IMR-90 (cell line): ENCODE measurements around the gene SLC17A6. TPM values are rescaled to one million over a fixed set of nuclear protein-coding genes. Genes with fewer than 3 reads are reported as not detected.

ENCODE experiments used
- ATAC-seq: fragments of 200-7000 bp; cut with Tn5 transposase; 2 replicates; pipeline ENCODE4 v1.9.1; 2020; ENCODE audit warnings: low read depth, mild to moderate bottlenecking, moderate library complexity
- BruUV-seq: library from RNA; stranded (reverse); fragments of 400-500 nt; replicated peaks from 2 replicates; lab custom pipeline; 2021; lab: Mats Ljungman, UMichigan
- CTCF ChIA-PET: fragments of 300-600 bp; formaldehyde crosslinking; extraction: SDS; loops from one replicate; lab custom pipeline; 2021; ENCODE audit warnings: antibody characterized with exemption; lab: Yijun Ruan, JAX
- POLR2A ChIA-PET: fragments of 300-600 bp; sonication (Branson Sonifier 250); formaldehyde crosslinking; loops from one replicate; lab custom pipeline; 2022; ENCODE audit warnings: antibody characterized with exemption; ENCODE audit not compliant: unreplicated experiment; lab: Charles Lee
- DNase-seq: peaks from one replicate; pipeline ENCODE4 v3.0.0; 2013
- H2AFZ ChIP-seq: replicated peaks from 2 replicates; pipeline ENCODE3; 2013; ENCODE audit warnings: low read length, mild to moderate bottlenecking; ENCODE audit not compliant: poor library complexity
- H2AK5ac ChIP-seq: 2 replicates; pipeline ENCODE4 v1.6.1; 2013; ENCODE audit warnings: low read depth, low read length, inconsistent platforms
- H2AK9ac ChIP-seq: replicated peaks from 2 replicates; pipeline ENCODE3; 2013; ENCODE audit warnings: mild to moderate bottlenecking, low read depth, low read length, moderate library complexity; ENCODE audit not compliant: poor library complexity
- H2BK120ac ChIP-seq: 2 replicates; pipeline ENCODE4 v1.6.1; 2013; ENCODE audit warnings: low read depth, low read length, inconsistent platforms
- H2BK15ac ChIP-seq: 3 replicates; pipeline ENCODE4 v1.6.1; 2013; ENCODE audit warnings: low read depth, low read length, inconsistent platforms
- H2BK20ac ChIP-seq: 2 replicates; pipeline ENCODE4 v1.6.1; 2013; ENCODE audit warnings: low read depth, mild to moderate bottlenecking, inconsistent platforms, low read length, moderate library complexity
- H2BK5ac ChIP-seq: 2 replicates; pipeline ENCODE4 v1.6.1; 2013; ENCODE audit warnings: mild to moderate bottlenecking, low read depth, low read length, inconsistent platforms; ENCODE audit not compliant: poor library complexity, severe bottlenecking
- H3K14ac ChIP-seq: replicated peaks from 2 replicates; pipeline ENCODE4 v1.6.1; 2013; ENCODE audit warnings: low read depth, low read length, inconsistent platforms
- H3K18ac ChIP-seq: 2 replicates; pipeline ENCODE4 v1.6.1; 2013; ENCODE audit warnings: low read depth, low read length, control low read depth
- H3K23ac ChIP-seq: 2 replicates; pipeline ENCODE4 v1.6.1; 2013; ENCODE audit warnings: low read depth, low read length, inconsistent platforms
- H3K27ac ChIP-seq: 2 replicates; pipeline ENCODE4 v1.5.1; 2013; ENCODE audit warnings: mild to moderate bottlenecking, control low read depth, low read length; ENCODE audit not compliant: insufficient read depth
- H3K27me3 ChIP-seq: 2 replicates; pipeline ENCODE4 v1.6.1; 2013; ENCODE audit warnings: low read length; ENCODE audit not compliant: control insufficient read depth, insufficient read depth
- H3K36me3 ChIP-seq: 2 replicates; pipeline ENCODE4 v1.6.1; 2013; ENCODE audit warnings: low read length, mixed read lengths; ENCODE audit not compliant: control insufficient read depth, insufficient read depth
- H3K4ac ChIP-seq: 2 replicates; pipeline ENCODE4 v1.6.1; 2013; ENCODE audit warnings: low read depth, low read length, inconsistent platforms
- H3K4me1 ChIP-seq: 2 replicates; pipeline ENCODE4 v1.6.1; 2013; ENCODE audit warnings: low read length, mixed read lengths; ENCODE audit not compliant: control insufficient read depth, insufficient read depth
- H3K4me2 ChIP-seq: 2 replicates; pipeline ENCODE4 v1.6.1; 2013; ENCODE audit warnings: low read depth, mild to moderate bottlenecking, control low read depth, low read length, moderate library complexity
- H3K4me3 ChIP-seq: 2 replicates; pipeline ENCODE4 v1.5.1; 2013; ENCODE audit warnings: low read depth, mild to moderate bottlenecking, control low read depth, low read length, moderate library complexity; ENCODE audit not compliant: insufficient read depth
- H3K56ac ChIP-seq: 2 replicates; pipeline ENCODE4 v1.6.1; 2013; ENCODE audit warnings: low read length, inconsistent platforms; ENCODE audit not compliant: insufficient read depth; ENCODE audit errors: extremely low read depth
- H3K79me1 ChIP-seq, 2 experiments: 2 replicates each; pipeline ENCODE4 v1.6.1; 2013; ENCODE audit warnings: low read length in 2 of 2, inconsistent platforms in 1 of 2, low read depth in 1 of 2
- H3K9ac ChIP-seq: 2 replicates; pipeline ENCODE4 v1.6.1; 2013; ENCODE audit warnings: low read depth, low read length, control low read depth
- H3K9me1 ChIP-seq: 2 replicates; pipeline ENCODE4 v1.6.1; 2013; ENCODE audit warnings: low read length, inconsistent platforms; ENCODE audit not compliant: insufficient read depth
- H3K9me3 ChIP-seq: 2 replicates; pipeline ENCODE4 v1.6.1; 2013; ENCODE audit warnings: low read length; ENCODE audit not compliant: control insufficient read depth, insufficient read depth
- H4K20me1 ChIP-seq: 2 replicates; pipeline ENCODE4 v1.6.1; 2013; ENCODE audit warnings: low read length, inconsistent platforms; ENCODE audit not compliant: insufficient read depth
- H4K5ac ChIP-seq: 2 replicates; pipeline ENCODE4 v1.6.1; 2013; ENCODE audit warnings: mild to moderate bottlenecking, low read depth, low read length, control low read depth
- H4K8ac ChIP-seq, 2 experiments: 2 replicates each; pipeline ENCODE4 v1.6.1; 2013; ENCODE audit warnings: low read depth in 2 of 2, low read length in 2 of 2, control low read depth in 1 of 2, inconsistent platforms in 1 of 2
- H4K91ac ChIP-seq: 2 replicates; pipeline ENCODE4 v1.6.1; 2013; ENCODE audit warnings: low read depth, low read length, inconsistent platforms; ENCODE audit not compliant: insufficient read depth
- BHLHE40 ChIP-seq: fragments of 150-350 bp; IDR thresholded peaks from 2 replicates; pipeline ENCODE4 v1.6.1; 2016; ENCODE audit warnings: mild to moderate bottlenecking, low read depth, low read length
- CEBPB ChIP-seq: IDR thresholded peaks from 2 replicates; pipeline ENCODE4 v1.6.1; 2012; ENCODE audit warnings: low read depth, low read length, improper control_type of control experiment
- CHD1 ChIP-seq: IDR thresholded peaks from 2 replicates; pipeline ENCODE4 v1.6.1; 2012; ENCODE audit warnings: low read depth, low read length, improper control_type of control experiment
- CTCF ChIP-seq: conservative IDR thresholded peaks from 2 replicates; pipeline ENCODE4 v1.5.1; 2012; ENCODE audit warnings: mild to moderate bottlenecking, low read depth, low read length, improper control_type of control experiment
- ELK1 ChIP-seq: fragments of 150-350 bp; IDR thresholded peaks from 2 replicates; pipeline ENCODE4 v1.6.1; 2016; ENCODE audit warnings: low read depth, mild to moderate bottlenecking, low read length, moderate library complexity, borderline replicate concordance
- FOS ChIP-seq: fragments of 150-350 bp; IDR thresholded peaks from 2 replicates; pipeline ENCODE4 v1.6.1; 2016; ENCODE audit warnings: low read depth, low read length
- MAFK ChIP-seq: IDR thresholded peaks from 2 replicates; pipeline ENCODE4 v1.6.1; 2012; ENCODE audit warnings: low read depth, low read length, improper control_type of control experiment
- MAZ ChIP-seq: IDR thresholded peaks from 2 replicates; pipeline ENCODE4 v1.6.1; 2012; ENCODE audit warnings: low read depth, mild to moderate bottlenecking, low read length, improper control_type of control experiment, moderate library complexity, borderline replicate concordance
- MXI1 ChIP-seq: IDR thresholded peaks from 2 replicates; pipeline ENCODE4 v1.6.1; 2012; ENCODE audit warnings: low read depth, mild to moderate bottlenecking, low read length, moderate library complexity, borderline replicate concordance
- NFE2L2 ChIP-seq: fragments of 150-350 bp; IDR thresholded peaks from 2 replicates; pipeline ENCODE4 v1.6.1; 2016; ENCODE audit warnings: low read depth, mild to moderate bottlenecking, low read length
- POLR2A ChIP-seq: IDR thresholded peaks from 2 replicates; pipeline ENCODE4 v1.6.1; 2012; ENCODE audit warnings: mild to moderate bottlenecking, low read depth, low read length
- RAD21 ChIP-seq: IDR thresholded peaks from 2 replicates; pipeline ENCODE4 v1.6.1; 2012; ENCODE audit warnings: low read length, improper control_type of control experiment
- RCOR1 ChIP-seq: IDR thresholded peaks from 2 replicates; pipeline ENCODE4 v1.6.1; 2012; ENCODE audit warnings: mild to moderate bottlenecking, low read length, improper control_type of control experiment; ENCODE audit not compliant: insufficient replicate concordance
- RFX5 ChIP-seq: IDR thresholded peaks from 2 replicates; pipeline ENCODE4 v1.8.0; 2012; ENCODE audit warnings: low read depth, mild to moderate bottlenecking, low read length, moderate library complexity
- SMC3 ChIP-seq: fragments of 150-350 bp; IDR thresholded peaks from 2 replicates; pipeline ENCODE4 v1.6.1; 2016; ENCODE audit warnings: low read depth, mild to moderate bottlenecking, antibody characterized with exemption, low read length, moderate library complexity
- USF2 ChIP-seq: fragments of 150-350 bp; IDR thresholded peaks from 2 replicates; pipeline ENCODE4 v1.6.1; 2017; ENCODE audit warnings: mild to moderate bottlenecking, antibody characterized with exemption, low read length, low read depth
- WGBS, 2 experiments: methylation state at CpG; one replicate each; pipeline versions ENCODE4 v1.1.5 to v1.1.7; 2013; ENCODE audit warnings: missing lambda C conversion rate in 2 of 2; ENCODE audit not compliant: insufficient read length in 1 of 2; ENCODE audit errors: extremely low coverage in 2 of 2; 5-methylcytosine and 5-hydroxymethylcytosine counted together
- dilution Hi-C: fragments of 300-500 bp; cut with HindIII; formaldehyde crosslinking; loops from one replicate; pipeline ENCODE4 v1.14.3; 2018; ENCODE audit warnings: low sequenced_read_pairs; ENCODE audit not compliant: unreplicated experiment
- in situ Hi-C: fragments of 300-500 bp; cut with MboI; formaldehyde crosslinking; loops from 3 replicates; pipeline ENCODE4 v1.14.3; 2019; ENCODE audit warnings: low sequenced_read_pairs, inconsistent platforms, mixed read lengths
- intact Hi-C: fragments of 100-400 bp; cut with micrococcal nuclease; formaldehyde crosslinking; loops from 2 replicates; pipeline ENCODE4 v1.10.0; 2022
- polyA plus RNA-seq, 3 experiments: library from polyadenylated mRNA; depleted of rRNA; stranded (reverse); fragments of >200 nt; gene quantifications; 2 replicates each; pipeline ENCODE4 v1.2.3, GENCODE V29; 2012; ENCODE audit warnings: low replicate concordance in 1 of 3
- total RNA-seq: library from RNA; depleted of rRNA; stranded (reverse); fragments of >200 nt; gene quantifications from 2 replicates; pipeline ENCODE4 v1.2.3, GENCODE V29; 2012

SLC17A6 gene
- total and polyA plus RNA-seq, 2 of the 4 experiments (the other 2 are of a cell fraction), result not detected

- no peak overlapping the region for H3K18ac ChIP-seq
- dilution Hi-C loops, result no loop called here
- no peak overlapping the region for H3K4ac ChIP-seq
- H3K4me1 ChIP-seq, result no peaks in the 10 kb centered on the region
- ChIA-PET CTCF (no interaction called here), POLR2A (no interaction called here)
- H3K23ac ChIP-seq, result no peak overlapping the region
- no peak overlapping the region for H4K91ac ChIP-seq
- H3K14ac ChIP-seq, result no peak overlapping the region
- H2BK5ac ChIP-seq, result no peak overlapping the region
- H2AK9ac ChIP-seq, result no peak overlapping the region
- no peaks in the 10 kb centered on the region for H3K27me3 ChIP-seq
- H3K56ac ChIP-seq, result no peak overlapping the region
- no peak overlapping the region for H3K4me2 ChIP-seq
- no peak overlapping the region for H2BK20ac ChIP-seq
- no peak overlapping the region for H3K9ac ChIP-seq
- BruUV-seq, result no TSS peak
- H3K79me1 ChIP-seq, result no peaks in the 10 kb centered on the region
- no peaks in the 10 kb centered on the region for H3K9me1 ChIP-seq
- TF ChIP-seq RFX5 (no peak), SMC3 (no peak), CTCF (no peak), RCOR1 (no peak), CHD1 (no peak), CEBPB (no peak), POLR2A (no peak), BHLHE40 (no peak), MXI1 (no peak), USF2 (no peak), NFE2L2 (no peak), MAZ (no peak), RAD21 (no peak), FOS (no peak), MAFK (no peak), ELK1 (no peak)
- H4K20me1 ChIP-seq, result no peaks in the 10 kb centered on the region
- H3K27ac ChIP-seq, result no peak overlapping the region
- no peak overlapping the region for H2BK15ac ChIP-seq
- in situ Hi-C loops, result no loop called here
- no peak overlapping the region for H3K4me3 ChIP-seq
- no peak for DNase-seq
- H4K5ac ChIP-seq, result no peak overlapping the region
- no peaks in the 10 kb centered on the region for H3K36me3 ChIP-seq
- H2BK120ac ChIP-seq, result no peak overlapping the region
- WGBS, 2 experiments, result no CpG with 5 or more reads among the region's 4 CpGs
- H3K9me3 ChIP-seq, result no peaks in the 10 kb centered on the region
- H2AK5ac ChIP-seq, result no peak overlapping the region
- no peak for ATAC-seq
- no peak overlapping the region for H4K8ac ChIP-seq
- intact Hi-C loops, result no loop called here
- no peak overlapping the region for H2AFZ ChIP-seq
These were observed 77.3 kb downstream of the SLC17A6 start for GRCh38 chr11:22415476-22415875.
